Hepatocyte (in vitro differentiated cells): Measurements from ENCODE around the gene RHCG. TPM values are rescaled to one million over a fixed set of nuclear protein-coding genes. Genes with fewer than 3 reads are reported as not detected.

ENCODE experiments used
- DNase-seq: peaks from one replicate; pipeline ENCODE4 v3.0.0-alpha.2; 2016; ENCODE audit warnings: low spot score
- H2AFZ ChIP-seq: fragments of 200-600 bp; sonication (generic); 2 replicates; pipeline ENCODE4 v1.6.0; 2016; ENCODE audit warnings: antibody characterized with exemption, mild to moderate bottlenecking
- H3K27ac ChIP-seq: fragments of 200-600 bp; sonication (generic); 2 replicates; pipeline ENCODE4 v1.5.1; 2016; ENCODE audit warnings: mild to moderate bottlenecking
- H3K27me3 ChIP-seq: fragments of 200-600 bp; sonication (generic); 2 replicates; pipeline ENCODE4 v1.6.1; 2016
- H3K36me3 ChIP-seq: fragments of 200-600 bp; sonication (generic); replicated peaks from 2 replicates; pipeline ENCODE4 v1.5.1; 2016; ENCODE audit warnings: low read depth; ENCODE audit not compliant: insufficient read depth
- H3K4me1 ChIP-seq: fragments of 200-600 bp; sonication (generic); 2 replicates; pipeline ENCODE4 v1.5.1; 2016; ENCODE audit warnings: mild to moderate bottlenecking, moderate library complexity; ENCODE audit not compliant: insufficient read depth
- H3K4me2 ChIP-seq: fragments of 200-600 bp; sonication (generic); 2 replicates; pipeline ENCODE4 v1.6.0; 2016
- H3K4me3 ChIP-seq: fragments of 200-600 bp; sonication (generic); 2 replicates; pipeline ENCODE4 v1.5.1; 2016; ENCODE audit warnings: mild to moderate bottlenecking
- H3K79me2 ChIP-seq: fragments of 200-600 bp; sonication (generic); 2 replicates; pipeline ENCODE4 v1.6.0; 2017; ENCODE audit warnings: mild to moderate bottlenecking
- H3K9me2 ChIP-seq: fragments of 200-600 bp; sonication (generic); replicated peaks from 2 replicates; pipeline ENCODE4 v1.6.0; 2017; ENCODE audit warnings: mild to moderate bottlenecking; ENCODE audit not compliant: insufficient read depth
- H3K9me3 ChIP-seq: fragments of 200-600 bp; sonication (generic); 2 replicates; pipeline ENCODE4 v1.5.1; 2016; ENCODE audit warnings: low read depth, mild to moderate bottlenecking
- H4K20me1 ChIP-seq: fragments of 200-600 bp; sonication (generic); 2 replicates; pipeline ENCODE4 v1.6.0; 2016; ENCODE audit warnings: mild to moderate bottlenecking; ENCODE audit not compliant: insufficient read depth, poor library complexity, severe bottlenecking
- EZH2 ChIP-seq: fragments of 200-600 bp; sonication (generic); IDR thresholded peaks from 2 replicates; pipeline ENCODE4 v1.6.1; 2016; ENCODE audit warnings: antibody characterized with exemption, mild to moderate bottlenecking, borderline replicate concordance
- EZH2phosphoT487 ChIP-seq: fragments of 200-600 bp; sonication (generic); IDR thresholded peaks from one replicate; pipeline ENCODE4 v1.6.1; 2018; ENCODE audit warnings: antibody characterized with exemption, mild to moderate bottlenecking, low read depth, moderate library complexity; ENCODE audit not compliant: unreplicated experiment, severe bottlenecking
- WGBS: methylation state at CpG from one replicate; pipeline ENCODE4 v1.1.6; 2016; ENCODE audit warnings: low lambda C conversion rate; ENCODE audit errors: missing lambda C conversion rate; 5-methylcytosine and 5-hydroxymethylcytosine counted together
- polyA plus RNA-seq: library from polyadenylated mRNA; unstranded; fragments of >200 nt; fragmentation: Nextera tagmentation; extraction: Ambion mirVana; gene quantifications from 2 replicates; pipeline ENCODE4 v1.2.1, GENCODE V29; 2016
- total RNA-seq: library from RNA; depleted of rRNA; stranded (reverse); fragments of >200 nt; gene quantifications from 2 replicates; pipeline ENCODE4 v1.2.3, GENCODE V29; 2014
- TF ChIP-seq, protein P1 (sequence below): fragments of 200-600 bp; sonication (generic); IDR thresholded peaks from 2 replicates; pipeline ENCODE4 v1.5.1; 2016; ENCODE audit warnings: antibody characterized with exemption, mild to moderate bottlenecking; ENCODE audit not compliant: poor library complexity

Gene RHCG
- total and polyA plus RNA-seq, 2 experiments from 2014 or later, result 1.1 to 1.7 TPM

DNA sequence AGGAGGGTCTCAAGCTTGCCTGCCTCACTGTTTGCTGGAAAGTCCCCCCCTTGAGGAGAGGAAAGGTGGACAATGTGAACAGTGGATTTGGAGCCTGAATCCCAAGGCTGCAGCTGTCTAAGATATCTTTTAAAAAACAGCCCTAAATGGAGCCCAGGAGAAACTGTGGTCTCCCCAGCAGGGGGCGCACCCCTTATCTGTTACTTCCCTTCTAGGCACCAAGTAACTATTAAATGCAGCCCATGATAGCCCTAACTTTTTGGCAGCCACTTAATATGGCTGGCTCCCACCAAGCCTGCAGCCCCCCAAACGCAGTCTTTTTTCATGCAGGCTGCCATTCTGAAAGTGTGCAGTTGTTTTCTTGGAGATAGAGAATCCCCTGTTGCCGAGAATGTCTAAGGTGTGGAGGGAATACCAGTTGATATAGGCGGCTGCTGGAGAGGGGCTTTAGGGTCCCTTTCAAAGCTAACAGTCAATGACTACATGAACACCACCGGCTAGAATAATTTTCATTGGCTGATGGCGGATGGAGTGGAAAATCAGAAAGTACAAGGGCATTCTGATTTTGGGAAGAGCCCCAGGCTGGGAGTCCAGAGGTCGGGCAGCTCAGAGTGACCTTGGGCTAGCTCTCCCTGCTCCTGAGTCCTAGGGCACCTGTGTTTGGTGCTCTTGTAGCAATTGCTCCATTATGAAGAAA lies 1.3 kb downstream of the RHCG start:
- 79% methylated on average over 7 of the region's 7 CpGs for WGBS
- Histone ChIP-seq H3K4me3 (no peak overlapping the region), H3K27me3 (peaks cover 27% of the 10 kb centered on the region)

DNA sequence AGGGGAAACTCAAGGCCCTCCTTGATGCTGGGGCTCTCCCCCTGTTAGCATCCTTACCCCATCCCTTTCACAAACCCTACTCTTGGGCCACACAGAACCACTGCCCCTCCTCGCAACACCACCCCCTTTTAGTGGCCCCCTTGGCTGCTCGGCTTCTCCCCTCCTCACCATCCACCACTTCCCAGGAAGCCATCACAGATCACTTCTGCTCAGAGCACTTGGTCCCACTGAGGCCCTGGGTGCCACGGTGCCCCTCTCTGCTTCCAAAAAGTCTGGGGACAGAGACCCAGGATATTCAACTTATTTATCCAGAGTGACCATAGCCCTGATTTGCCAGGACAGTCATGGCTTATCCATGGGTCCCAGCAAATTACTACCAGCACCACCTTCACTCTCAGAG lies 2.4 kb downstream of the RHCG start:
- H3K9me2 ChIP-seq, result no peaks in the 10 kb centered on the region
- H3K4me3 ChIP-seq, result no peak overlapping the region
- no peak overlapping the region for H3K27ac ChIP-seq
- TF ChIP-seq EZH2phosphoT487 (no peak), EZH2 (no peak)
- TF ChIP-seq, protein P1, sequence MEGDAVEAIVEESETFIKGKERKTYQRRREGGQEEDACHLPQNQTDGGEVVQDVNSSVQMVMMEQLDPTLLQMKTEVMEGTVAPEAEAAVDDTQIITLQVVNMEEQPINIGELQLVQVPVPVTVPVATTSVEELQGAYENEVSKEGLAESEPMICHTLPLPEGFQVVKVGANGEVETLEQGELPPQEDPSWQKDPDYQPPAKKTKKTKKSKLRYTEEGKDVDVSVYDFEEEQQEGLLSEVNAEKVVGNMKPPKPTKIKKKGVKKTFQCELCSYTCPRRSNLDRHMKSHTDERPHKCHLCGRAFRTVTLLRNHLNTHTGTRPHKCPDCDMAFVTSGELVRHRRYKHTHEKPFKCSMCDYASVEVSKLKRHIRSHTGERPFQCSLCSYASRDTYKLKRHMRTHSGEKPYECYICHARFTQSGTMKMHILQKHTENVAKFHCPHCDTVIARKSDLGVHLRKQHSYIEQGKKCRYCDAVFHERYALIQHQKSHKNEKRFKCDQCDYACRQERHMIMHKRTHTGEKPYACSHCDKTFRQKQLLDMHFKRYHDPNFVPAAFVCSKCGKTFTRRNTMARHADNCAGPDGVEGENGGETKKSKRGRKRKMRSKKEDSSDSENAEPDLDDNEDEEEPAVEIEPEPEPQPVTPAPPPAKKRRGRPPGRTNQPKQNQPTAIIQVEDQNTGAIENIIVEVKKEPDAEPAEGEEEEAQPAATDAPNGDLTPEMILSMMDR, result no peak
- no peaks in the 10 kb centered on the region for H3K36me3 ChIP-seq
- DNase-seq, result no peak
- no peaks in the 10 kb centered on the region for H3K79me2 ChIP-seq
- H3K9me3 ChIP-seq, result no peaks in the 10 kb centered on the region
- H2AFZ ChIP-seq, result no peak overlapping the region
- WGBS, result 95% methylated on average over 3 of the region's 3 CpGs
- peaks cover 27% of the 10 kb centered on the region for H3K27me3 ChIP-seq
- no peaks in the 10 kb centered on the region for H4K20me1 ChIP-seq
- no peak overlapping the region for H3K4me2 ChIP-seq
- peaks cover 7% of the 10 kb centered on the region for H3K4me1 ChIP-seq

More for the DNA sequence above, 1.3 kb downstream of the RHCG start:
- no peaks in the 10 kb centered on the region for H3K9me2 ChIP-seq
- H3K9me3 ChIP-seq, result no peaks in the 10 kb centered on the region
- H3K4me1 ChIP-seq, result peaks cover 7% of the 10 kb centered on the region
- no peaks in the 10 kb centered on the region for H3K79me2 ChIP-seq
- no peak overlapping the region for H3K4me2 ChIP-seq
- H3K36me3 ChIP-seq, result no peaks in the 10 kb centered on the region
- H4K20me1 ChIP-seq, result no peaks in the 10 kb centered on the region
- no peak for DNase-seq
- no peak overlapping the region for H2AFZ ChIP-seq
- no peak overlapping the region for H3K27ac ChIP-seq
- TF ChIP-seq, protein P1, result peak; percentile 29
- TF ChIP-seq EZH2phosphoT487, result no peak

DNA sequence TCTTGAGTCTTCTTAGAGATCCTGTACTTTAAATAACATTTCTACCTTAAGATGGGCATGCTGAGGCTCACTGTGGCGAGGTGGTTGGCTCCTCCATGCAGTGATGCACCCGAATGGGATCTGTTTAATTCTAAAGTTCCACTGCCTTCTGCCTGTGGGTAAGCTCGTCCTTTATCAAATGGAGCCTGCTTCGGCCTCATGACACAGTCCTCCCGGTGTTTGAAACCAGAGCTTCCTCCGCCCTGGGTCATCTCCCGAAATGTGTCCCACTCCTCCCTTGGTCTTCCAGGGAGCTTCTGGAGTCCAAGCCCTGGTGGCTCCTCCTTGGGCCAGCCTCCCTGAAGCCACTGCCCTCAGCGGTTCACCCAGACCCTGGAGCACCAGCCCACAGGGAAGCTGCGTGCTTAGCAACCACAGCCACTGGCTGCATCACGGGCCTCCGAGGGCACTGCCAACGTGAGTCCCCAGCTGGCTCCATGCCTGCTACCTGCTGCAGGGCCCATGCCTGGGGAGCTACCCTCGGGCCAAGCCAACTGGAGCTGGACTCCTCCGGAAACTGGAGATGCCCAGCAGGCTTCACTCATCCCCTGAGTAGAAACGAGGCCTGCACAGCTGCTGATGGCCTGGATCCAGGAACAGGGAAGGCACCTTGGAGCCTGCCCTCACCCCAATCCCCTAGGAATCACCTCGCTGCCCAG lies 3.3 kb downstream of the RHCG start:
- peaks cover 27% of the 10 kb centered on the region for H3K27me3 ChIP-seq
- H3K4me2 ChIP-seq, result no peak overlapping the region
- no peak overlapping the region for H3K27ac ChIP-seq
- DNase-seq, result no peak
- no peaks in the 10 kb centered on the region for H4K20me1 ChIP-seq
- WGBS, result 84% methylated on average over 16 of the region's 16 CpGs
- H3K36me3 ChIP-seq, result no peaks in the 10 kb centered on the region
- no peaks in the 10 kb centered on the region for H3K79me2 ChIP-seq
- peaks cover 4% of the 10 kb centered on the region for H3K4me1 ChIP-seq
- H3K4me3 ChIP-seq, result no peak overlapping the region
- TF ChIP-seq EZH2, result no peak
- TF ChIP-seq EZH2phosphoT487, result no peak
- TF ChIP-seq, protein P1, result no peak
- no peaks in the 10 kb centered on the region for H3K9me3 ChIP-seq
- H2AFZ ChIP-seq, result no peak overlapping the region
- H3K9me2 ChIP-seq, result no peaks in the 10 kb centered on the region
